Thyroid gland (tissue), 4 donors: ENCODE measurements around the gene SLC27A4.

Source experiments
- CTCF ChIP-seq, 6 experiments: fragments of 200-600 bp in 3 of 6; fragments of 450-650 bp in 3 of 6; sonication (generic) in 3 of 6; IDR thresholded peaks; one replicate each; pipeline ENCODE4 v1.5.1; 2016 to 2019; ENCODE audit warnings: antibody characterized with exemption in 6 of 6, mild to moderate bottlenecking in 2 of 6, inconsistent platforms in 1 of 6, moderate library complexity in 1 of 6
- POLR2A ChIP-seq, 2 donors: fragments of 450-650 bp; IDR thresholded peaks; one replicate each; pipeline ENCODE4 v1.6.1; 2017; ENCODE audit warnings: antibody characterized with exemption in 2 of 2, mild to moderate bottlenecking in 2 of 2, moderate library complexity in 1 of 2

- TF ChIP-seq CTCF (IDR thresholded peaks at IDR 0.05) (no peak), POLR2A (IDR thresholded peaks at IDR 0.05) (no peak)
Measured at GRCh38 chr9:128321343-128321742, 19.0 kb upstream of the SLC27A4 start.
